ENCODE data around the gene CCT3.
"Not testable (repeated sequence)": the region's sequence is repeated elsewhere in the genome, so short reads cannot be mapped to it uniquely, and the experiment has no call there.

Gene CCT3

DNA sequence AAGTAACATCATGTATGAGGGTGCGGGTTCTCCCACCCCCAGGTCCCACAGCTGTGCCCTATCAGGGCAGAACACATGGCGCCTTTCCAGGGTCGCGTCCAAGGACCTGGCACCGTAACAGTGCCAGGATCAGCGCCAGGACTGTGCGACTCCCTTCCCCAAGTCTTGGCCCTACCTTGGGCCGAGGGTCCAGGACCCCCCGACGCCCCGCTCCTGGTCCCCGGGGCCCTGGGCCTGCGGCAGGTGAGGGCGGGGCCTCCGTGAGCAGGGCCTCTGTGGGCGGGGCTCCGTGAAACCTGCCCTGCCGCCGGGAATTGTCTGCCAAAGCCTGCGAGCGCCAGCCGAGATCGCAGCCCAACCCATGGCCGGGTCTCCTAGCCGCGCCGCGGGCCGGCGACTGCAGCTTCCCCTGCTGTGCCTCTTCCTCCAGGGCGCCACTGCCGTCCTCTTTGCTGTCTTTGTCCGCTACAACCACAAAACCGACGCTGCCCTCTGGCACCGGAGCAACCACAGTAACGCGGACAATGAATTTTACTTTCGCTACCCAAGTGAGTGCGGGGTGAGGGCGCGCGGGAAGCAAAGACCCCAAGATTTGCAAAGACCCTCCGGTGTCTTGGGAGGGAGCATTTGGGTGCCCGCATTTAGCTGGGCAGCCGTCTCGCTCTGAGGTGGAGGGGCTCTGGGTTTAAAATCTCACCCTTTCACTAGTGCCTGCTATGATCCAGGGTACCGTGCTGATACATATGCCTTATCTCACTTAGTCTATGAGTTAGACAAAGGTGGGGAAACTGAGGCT lies 31.0 kb upstream of the CCT3 start, which contains the start of gene RHBG:
Gene RHBG, plus strand, starts transcription at position 323 of the 796 bp plus-strand sequence. Its CDS starts 39 bp downstream, at position 362.
- DNase-seq (ENCODE audit: low read depth in 2 of 2), result peak in 1 of 2 donors; percentile 18

DNA sequence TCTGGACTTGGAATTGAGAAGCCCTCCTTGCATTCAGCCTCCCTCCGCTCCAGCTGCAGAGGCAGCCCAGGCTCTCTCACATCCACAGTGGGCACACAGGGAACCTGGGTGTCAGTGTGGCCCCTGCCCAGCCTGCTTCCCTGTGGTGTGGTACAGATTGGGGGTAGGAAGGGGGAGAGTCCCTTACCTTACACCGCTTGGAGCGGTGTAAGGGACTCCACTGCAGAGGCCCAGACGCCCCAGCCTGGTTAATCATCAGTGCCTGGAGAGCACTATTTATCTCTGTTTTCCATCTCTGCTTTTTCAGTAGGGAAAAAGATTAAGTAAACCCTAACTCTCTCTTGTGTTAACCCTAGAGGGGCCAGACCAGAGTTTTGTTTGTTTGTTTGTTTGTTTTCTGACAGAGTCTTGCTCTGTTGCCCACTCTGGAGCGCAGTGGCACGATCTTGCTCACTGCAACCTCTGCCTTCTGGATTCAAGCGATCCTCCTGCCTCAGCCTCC lies 30.1 kb upstream of the CCT3 start:
- DNase-seq (ENCODE audit: low read depth in 2 of 2), result no peak

DNA sequence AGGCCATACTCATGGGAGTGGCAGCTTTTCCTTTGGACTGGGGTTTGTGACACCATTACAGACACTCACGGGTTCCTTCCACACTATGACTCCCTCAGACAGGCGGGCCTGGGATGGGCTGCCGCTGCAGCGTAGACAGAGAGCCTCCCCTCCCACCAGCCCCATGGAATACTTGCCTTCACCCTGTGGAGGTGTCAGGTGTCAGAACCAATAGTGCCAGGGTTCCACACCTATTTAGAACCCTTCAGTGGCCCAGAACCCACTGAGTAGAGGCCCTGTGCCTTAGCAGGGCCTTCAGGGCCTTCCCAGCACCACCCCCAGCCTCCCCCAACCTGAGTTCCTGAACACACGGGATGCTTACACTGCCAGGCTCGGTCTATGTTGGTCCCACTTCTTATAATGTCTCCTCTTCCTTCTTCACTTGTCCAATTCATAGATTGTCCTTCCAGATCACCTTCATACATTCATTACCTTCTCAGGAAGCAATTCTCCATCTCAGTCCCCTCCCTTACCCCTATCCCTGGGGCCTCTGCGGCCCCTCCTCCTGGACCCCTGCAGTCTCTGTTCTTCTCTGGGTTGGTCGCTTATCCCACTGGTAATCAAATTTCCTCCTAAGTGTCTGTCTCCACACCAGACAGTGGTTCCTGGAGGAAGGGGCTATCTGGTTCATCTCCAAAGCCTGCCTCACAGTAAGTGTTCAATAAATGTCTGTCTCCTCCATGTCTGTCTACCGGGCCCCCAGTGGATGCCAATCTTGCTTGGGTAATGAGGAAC lies 29.5 kb upstream of the CCT3 start:
- no peak for DNase-seq (ENCODE audit: low read depth in 2 of 2)

DNA sequence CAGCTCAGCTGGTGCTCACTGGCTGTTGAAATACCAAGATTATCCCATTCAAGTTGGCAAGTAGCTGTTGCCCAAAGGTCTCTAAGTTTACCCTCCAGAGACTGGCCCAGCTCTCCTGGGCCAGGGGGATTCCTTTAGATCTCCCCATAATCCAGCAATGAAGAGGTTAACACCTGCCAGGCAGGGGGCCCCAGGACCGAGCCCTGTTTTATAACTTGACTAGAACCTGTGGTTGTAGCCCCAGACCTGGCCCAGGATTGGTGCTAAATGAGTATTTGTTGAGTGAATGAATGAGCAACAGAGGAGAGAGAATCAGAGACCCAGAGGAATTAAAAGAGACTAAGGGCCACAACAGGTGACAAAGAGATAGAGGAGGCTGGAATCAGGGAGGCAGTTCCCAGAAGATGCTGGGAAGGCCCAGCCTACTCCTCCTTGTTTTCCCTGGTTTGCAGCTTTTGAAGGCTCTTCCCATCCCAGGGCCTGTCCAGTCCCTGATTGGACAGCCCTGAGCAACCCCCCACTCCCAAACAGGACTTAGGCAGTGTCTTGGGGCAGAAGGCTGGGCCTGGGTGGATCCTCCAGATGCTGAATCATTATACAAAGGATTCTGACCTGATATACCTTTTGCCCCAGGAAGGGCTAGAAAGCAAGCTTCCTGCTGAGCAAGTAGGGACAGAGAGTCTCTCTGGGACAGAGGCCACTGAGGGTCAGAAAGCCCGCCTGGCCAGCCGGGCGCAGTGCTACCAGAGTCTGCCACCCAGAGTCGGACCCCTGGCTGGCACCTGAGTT lies 28.5 kb upstream of the CCT3 start:
- DNase-seq (ENCODE audit: low read depth in 2 of 2), result no peak

DNA sequence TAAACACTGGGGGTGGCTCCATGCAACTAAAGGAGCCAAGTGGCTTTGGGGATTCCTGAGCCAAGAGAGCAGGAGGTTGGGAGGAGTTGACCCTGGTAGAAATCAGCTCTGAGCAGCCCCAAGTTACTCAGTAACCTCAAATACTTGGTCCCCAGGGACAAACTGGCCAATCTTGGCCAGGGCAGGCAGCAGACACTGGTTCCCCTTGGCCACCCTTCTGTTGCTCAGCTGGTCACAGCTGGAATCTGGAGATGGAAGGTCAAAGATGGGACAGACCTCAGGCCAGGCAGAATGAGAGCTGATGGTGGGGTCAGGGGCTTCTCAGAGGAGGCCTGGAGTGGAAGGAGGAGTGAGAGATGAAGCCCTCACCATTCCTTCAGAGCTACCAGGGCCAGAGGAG lies 27.7 kb upstream of the CCT3 start:
- no peak for DNase-seq (ENCODE audit: low read depth in 2 of 2)

DNA sequence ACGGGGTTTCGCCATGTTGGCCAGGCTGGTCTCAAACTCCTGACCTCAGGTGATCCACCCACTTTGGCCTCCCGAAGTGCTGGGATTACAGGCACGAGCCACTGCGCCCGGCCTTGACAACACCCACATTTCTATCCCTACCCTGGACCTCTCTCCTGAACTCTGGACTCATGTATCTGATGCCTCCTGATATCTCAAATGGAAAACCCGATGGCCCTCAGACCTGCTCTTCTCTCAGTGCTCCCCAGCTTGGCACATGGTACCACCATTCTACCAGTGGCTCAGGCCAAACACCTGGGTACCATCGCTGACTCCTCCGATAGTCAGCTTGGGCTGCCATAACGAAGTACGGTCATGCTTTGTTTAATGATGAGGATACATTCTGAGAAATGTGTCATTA lies 22.4 kb upstream of the CCT3 start:
- DNase-seq (ENCODE audit: low read depth in 2 of 2), result no peak

DNA sequence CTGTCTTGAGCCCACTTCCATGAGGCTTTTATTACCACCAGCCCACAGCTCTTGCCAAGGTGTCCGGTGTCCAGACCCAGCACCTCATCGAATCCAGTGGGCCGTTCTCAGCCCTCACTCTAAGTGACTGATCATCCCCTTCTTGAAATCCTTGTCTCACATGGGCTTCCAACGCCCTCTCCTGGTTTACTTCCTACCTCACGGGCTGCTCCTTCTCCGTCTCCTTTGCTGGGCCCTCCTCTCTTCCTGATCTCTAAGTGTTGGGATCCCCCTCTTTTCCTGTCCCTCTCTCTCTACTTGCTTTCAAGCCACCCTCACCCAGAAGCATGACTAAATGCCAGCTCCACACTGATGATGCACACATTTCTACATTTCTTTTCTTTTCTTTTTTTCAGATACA lies 21.9 kb upstream of the CCT3 start:
- no peak for DNase-seq (ENCODE audit: low read depth in 2 of 2)

DNA sequence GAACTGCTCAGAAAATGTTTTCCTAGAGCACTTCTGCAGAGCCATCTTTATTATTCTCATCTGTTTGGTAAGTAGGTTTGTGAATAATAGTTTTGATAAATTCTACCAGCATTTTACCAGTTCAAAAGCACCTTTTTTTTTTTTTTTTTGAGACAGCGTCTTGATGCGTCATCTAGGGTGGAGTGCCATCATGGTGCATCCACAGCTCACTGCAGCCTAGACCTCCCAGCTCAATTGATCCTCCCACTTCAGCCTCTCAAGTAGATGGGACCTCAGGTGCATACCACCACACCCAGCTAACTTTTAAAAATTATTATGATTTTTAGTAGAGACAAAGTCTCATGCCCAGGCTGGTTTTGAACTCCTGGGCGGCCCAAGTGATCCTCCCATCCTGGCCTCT lies 21.2 kb upstream of the CCT3 start:
- no peak for DNase-seq (ENCODE audit: low read depth in 2 of 2)

DNA sequence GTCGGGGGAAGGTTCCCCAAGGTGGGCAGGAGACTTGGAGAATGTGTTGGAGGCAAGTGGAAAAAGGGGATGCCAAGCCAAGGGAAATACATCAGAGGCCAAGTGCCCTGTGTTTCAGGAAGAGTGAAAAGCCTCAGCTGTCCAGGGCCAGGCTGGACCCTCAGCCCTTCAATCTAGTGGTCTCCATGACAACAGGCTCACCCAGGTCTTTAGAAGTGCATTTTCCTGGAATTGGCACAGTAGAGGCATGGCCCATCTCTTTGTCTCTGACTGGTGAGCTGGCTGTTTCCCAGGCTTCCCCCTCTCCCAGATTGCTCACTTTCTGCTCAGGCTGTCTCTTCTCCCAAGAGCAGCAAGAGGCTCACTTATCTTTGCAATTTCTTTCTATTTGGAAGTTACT lies 20.5 kb upstream of the CCT3 start:
- no peak for DNase-seq (ENCODE audit: low read depth in 2 of 2)

DNA sequence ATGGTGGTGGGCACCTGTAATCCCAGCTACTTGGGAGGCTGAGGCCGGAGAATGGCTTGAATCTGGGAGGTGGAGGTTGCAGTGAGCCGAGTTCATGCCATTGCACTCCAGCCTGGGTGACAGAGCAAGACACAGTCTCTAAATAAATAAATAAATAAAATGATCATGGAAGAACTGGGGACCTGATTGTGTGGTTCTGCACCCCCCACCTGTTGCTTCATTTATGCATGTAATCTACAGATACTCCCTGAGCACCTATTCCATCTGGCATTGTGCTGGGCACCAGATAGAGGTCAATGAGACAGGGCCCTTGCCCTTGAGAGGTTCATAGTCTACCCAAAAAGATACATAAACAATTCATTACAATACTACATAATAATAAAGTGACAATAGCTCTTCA lies 19.9 kb upstream of the CCT3 start:
- DNase-seq (ENCODE audit: low read depth in 2 of 2), result no peak

DNA sequence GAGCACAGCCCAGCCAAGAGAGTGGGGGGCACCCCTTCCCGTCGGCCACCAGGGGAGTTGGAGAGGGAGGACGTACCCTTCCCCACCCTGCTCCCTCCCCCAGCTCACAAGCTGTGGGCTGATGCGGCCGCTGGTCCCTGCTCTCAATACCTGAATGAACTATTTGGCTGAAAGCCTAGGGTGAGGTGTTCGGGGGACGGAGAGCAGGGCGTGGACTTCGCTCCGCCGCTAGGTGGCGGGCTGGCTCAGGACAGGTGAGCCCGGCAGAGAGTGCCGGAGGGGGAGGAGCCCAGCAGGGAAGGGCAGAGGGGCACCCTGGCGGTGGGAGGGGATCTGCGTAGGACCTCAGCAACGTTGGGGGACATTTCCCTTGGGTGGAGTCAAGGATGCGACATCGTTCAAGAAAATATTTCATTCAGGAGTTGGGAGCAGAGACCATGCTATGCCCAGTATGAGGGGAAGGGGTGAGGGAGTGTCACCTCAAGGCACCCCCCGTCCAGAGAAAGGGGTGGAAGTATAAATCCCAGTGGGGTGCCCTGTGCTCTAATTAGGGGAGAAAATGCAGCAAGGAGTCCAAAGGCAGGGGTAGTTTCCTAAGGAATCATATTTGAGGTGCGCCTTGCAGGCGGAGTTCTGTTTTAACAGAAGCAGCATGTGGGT lies 18.9 kb upstream of the CCT3 start:
- DNase-seq (ENCODE audit: low read depth in 2 of 2), result peak; percentile 60 to 67

DNA sequence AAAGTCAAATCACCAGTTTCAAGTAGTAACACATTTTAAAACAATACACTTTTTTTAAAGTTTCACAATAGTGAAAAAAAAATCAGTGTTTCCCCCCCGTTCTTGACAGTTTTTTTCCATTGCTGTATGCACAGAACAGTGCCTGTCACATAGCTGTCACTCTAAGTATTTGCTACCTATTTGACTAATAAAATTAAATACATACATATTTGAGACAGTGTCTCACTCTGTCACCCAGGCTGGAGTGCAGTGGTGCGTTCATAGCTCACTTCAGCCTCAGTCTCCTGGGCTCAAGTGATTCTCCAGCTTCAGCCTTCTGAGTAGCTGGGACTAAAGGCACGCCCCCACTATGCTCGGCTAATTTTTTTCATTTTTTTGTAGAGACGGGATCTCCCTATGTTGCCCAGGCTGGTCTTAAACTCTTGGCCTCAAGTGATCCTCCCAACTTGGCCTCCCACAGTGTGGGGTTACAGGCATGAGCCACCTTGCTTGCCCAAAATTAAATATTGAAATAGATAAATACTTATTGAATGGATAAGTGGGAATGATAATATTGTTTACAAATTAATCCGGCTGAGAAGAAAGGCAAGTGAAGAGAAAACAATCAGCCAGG lies 18.3 kb upstream of the CCT3 start:
- no peak for DNase-seq (ENCODE audit: low read depth in 2 of 2)

DNA sequence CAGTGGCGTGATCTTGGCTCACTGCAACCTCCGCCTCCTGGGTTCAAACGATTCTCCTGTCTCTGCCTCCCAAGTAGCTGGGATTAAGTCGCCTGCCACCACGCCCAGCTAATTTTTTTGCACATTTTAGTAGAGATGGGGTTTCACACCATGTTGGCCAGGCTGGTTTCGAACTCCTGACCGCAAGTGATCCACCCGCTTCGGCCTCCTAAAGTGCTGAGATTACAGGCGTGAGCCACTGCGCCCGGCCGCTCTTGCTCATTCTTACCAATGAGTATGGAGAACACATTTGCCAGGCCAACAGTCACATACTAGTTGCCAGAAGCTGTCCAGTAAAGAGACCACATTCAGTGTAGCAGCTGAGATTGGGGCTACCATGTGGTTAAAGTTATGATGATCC lies 14.4 kb upstream of the CCT3 start:
- DNase-seq (ENCODE audit: low read depth in 2 of 2), result not testable (repeated sequence)

DNA sequence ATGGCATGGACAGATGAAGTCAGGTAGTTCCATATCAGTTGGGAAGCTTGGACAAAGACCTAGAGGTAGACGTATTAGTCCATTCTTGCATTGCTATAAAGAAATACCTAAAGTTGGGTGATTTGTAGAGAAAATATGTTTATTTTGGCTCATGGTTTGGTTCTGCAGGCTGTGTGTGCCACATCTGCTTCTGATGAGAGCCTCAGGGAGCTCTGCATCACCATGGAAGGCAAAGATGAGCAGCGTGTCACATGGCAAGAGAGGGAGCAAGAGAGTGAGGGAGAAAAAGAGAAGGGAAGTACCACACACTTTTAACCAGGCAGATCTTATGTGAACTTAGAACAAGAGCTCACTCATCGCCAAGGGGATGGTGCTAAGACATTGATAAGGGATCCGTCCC lies 9.2 kb upstream of the CCT3 start:
- DNase-seq (ENCODE audit: low read depth in 2 of 2), result no peak

DNA sequence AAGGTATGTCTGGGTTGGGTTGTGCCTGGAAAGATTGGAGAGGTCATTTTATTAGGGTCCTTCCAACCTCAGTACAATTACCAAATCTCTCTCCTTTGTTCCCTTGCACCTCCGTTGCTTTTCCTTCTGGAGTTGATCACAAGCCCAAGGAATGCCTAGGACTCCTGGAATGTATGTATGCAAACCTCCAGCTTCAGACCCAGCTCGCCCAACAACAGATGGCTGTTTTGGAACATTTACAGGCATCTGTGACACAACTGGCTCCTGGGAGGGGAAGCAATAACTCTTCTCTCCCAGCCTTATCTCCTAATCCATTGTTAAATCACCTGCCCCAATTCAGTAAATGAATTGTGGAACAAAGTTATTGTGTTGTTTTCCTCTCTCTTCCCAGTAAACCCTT lies 8.5 kb upstream of the CCT3 start:
- no peak for DNase-seq (ENCODE audit: low read depth in 2 of 2)

DNA sequence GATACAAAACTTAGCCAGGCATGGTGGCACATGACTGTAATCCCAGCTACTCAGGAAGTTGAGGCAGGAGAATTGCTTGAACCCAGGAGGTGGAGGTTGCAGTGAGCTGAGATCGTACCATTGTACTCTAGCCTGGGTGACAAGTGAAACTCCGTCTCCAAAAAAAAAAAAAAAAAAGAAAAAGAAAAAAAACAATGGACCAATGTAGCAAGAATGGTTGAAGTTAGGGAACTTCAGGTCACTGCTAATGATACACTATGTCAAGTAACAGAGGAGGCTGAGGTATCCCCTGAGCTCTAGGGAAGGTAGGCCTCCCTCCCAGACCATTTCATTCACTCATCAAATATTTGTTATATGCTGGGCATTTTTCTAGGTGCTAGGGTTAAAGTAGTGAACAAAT lies 7.9 kb upstream of the CCT3 start:
- not testable (repeated sequence) for DNase-seq (ENCODE audit: low read depth in 2 of 2)

DNA sequence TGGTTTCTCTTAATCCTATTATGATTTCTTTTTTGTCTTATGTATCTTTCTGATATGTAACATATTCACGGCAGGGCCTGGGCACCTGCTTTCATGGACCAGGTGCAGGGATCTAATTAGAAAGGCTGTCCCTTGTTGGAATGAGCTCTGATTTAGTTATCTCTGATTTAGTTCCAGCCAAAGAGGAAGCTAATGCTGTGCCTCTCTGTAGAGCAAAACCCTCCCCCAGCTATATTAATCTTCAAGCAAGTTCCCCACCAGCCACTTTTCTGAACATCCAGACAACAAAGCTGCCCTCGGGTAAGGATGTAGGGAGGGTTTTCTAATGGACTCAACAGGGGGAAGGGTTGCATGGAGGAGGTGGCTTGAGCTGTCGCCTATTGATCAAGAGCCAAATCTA lies 6.3 kb upstream of the CCT3 start:
- no peak for DNase-seq (ENCODE audit: low read depth in 2 of 2)

DNA sequence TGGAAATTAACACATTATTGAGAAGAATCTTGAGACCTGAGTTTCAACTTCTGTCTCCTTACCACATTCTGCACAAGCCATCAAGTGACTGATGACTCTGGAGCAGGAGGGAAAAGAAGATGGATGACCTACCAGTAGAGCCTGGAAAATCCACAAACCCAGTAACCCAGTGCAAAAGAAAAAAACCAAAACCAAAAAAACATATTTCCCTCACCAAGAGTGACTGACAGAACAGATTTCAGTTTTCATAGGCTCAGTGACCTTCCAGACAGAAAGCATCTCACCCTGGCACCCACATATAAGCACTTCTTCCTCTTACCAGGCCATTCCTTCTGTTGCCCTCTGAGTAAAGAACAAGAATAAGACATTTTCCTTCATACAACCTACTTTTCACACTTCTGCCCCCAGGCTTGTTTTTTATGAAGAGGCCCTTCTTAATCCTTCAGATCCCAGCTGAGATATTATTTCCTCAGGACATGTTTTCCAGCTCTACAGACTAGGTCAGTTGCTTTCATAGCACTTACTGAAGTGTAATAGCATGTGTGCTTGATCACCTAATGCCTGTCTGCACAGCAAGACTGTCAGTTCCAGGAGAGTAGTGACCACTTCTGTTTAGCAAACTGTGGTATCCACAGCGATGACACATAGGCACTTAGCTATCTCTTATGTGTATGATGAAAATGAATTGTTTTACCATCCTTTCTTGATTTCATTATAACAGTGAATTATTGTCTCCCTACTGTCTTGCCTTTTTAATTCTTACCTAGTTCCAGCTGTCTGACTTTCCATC lies 4.3 kb upstream of the CCT3 start:
- no peak for DNase-seq (ENCODE audit: low read depth in 2 of 2)

DNA sequence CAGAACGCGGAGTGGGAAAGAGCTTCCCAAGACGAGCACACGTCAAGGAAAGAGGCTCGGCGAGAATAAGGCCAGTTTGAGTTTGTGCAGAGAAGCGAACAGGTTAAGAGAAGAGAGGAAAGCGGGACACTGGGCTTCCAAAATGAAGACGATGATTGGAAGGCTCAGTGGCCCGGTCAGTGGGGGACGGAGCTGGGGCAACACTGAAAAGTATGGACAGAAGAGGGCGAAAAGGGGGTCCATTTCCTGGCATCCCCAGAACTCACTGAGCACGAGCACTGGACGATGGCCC lies 258 bp downstream of the CCT3 start:
- peak in 1 of 2 donors; percentile 6 for DNase-seq (ENCODE audit: low read depth in 2 of 2)

DNA sequence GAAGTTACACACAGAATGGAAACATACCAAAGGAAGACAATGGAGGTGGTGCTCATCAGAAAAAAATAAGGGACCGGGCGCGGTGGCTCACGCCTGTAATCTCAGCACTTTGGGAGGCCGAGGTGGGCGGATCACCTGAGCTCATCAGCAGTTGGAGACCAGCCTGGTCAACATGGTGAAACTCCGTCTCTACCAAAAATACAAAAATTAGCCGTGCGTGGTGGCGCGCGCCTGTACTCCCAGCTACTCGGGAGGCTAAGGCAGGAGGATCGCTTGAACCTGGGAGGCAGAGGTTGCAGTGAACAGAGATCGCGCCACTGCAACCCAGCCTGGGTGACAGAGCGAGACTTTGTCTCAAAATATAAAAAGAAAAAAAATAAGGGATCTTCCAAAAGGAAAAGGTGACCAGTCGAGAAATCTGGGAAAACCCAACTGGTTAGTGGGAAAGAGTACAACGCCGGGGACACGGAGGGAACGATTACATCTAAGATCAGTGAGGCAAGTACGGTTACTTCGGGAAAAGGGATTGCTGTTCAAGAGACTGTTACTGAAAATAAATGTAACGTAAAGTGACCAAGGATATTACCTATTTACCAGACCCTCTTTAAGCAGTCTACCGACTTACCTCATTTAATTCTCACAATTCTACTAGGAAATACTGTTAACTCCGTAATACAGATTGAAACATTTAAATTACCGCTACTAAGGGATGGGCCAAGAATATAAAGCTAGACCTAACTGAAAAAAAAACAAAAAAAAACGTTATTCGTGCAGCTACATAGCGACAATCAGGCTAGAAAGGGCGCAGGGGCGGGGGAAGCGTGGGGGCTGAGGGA lies 822 bp downstream of the CCT3 start:
- no peak for DNase-seq (ENCODE audit: low read depth in 2 of 2)
